HG02885 (cell line): ENCODE measurements around the gene LSP1.
"Not testable (repeated sequence)": the region's sequence is repeated elsewhere in the genome, so short reads cannot be mapped to it uniquely, and the experiment has no call there.

ENCODE experiments used
- ATAC-seq: cut with Tn5 transposase; IDR thresholded peaks from one replicate; pipeline ENCODE4 v1.9.1; 2021; ENCODE audit warnings: mild to moderate bottlenecking; ENCODE audit not compliant: unreplicated experiment, poor library complexity

Gene LSP1

GRCh38 chr11:1875093-1875850, 22.4 kb downstream of the LSP1 start:
- no peak for ATAC-seq

DNA sequence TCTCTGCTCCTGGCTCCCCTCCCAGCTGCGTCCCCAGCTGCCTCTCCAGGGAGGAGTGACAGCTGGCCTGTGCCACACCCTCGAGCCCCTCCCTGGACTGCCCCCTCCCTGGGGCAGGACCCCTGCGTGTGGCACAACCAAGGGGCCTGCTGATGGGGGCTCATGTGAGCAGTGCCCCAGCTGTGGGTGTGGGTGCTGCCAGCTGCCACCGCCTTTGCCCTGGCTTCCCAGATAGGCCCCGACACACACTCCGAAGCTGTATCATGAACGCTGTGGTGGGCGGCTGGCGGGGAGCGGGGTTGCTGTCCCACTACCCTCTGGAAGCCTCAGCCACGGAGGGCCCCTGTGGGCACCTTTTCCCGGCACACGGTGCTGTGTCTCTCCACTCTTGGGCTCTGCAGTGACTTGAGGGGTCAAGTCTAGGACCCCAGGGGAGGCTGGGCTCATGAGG, 23.0 kb downstream of the LSP1 start:
- not testable (repeated sequence) for ATAC-seq

DNA sequence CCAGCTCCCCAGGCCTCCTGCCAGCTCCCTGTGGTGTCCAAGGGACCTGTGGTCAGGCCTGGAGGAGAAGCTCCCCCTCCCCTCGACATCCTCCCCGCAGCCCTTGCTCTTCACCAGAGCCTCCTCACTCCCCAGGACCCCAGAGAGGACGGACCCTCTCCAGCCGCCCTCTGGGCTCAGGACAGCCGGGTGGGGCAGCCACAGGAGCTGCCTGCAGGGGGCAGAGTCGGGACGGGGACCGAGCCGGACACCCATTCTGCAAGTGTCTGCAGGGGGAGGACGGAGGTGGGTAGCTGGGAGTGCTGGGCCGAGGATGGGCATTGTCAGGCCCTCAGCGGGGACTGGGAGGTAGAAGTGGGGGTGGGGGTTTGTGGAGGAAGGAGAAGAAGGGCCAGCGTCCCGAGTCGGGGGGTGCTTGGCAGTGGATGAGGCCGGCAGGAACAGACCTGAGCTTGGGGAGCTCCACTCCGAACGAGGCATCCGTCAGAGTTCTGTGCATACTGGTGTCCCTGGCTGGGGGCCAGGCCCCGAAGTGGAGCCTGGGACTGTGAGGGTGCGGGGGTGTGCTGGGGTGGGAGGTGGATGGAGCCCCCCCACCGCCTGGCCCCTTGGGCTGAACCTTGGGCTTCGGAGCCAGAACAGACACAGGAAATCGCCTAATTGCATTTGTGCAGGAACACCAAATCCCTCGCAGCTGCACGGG, 23.6 kb downstream of the LSP1 start:
- no peak for ATAC-seq

DNA sequence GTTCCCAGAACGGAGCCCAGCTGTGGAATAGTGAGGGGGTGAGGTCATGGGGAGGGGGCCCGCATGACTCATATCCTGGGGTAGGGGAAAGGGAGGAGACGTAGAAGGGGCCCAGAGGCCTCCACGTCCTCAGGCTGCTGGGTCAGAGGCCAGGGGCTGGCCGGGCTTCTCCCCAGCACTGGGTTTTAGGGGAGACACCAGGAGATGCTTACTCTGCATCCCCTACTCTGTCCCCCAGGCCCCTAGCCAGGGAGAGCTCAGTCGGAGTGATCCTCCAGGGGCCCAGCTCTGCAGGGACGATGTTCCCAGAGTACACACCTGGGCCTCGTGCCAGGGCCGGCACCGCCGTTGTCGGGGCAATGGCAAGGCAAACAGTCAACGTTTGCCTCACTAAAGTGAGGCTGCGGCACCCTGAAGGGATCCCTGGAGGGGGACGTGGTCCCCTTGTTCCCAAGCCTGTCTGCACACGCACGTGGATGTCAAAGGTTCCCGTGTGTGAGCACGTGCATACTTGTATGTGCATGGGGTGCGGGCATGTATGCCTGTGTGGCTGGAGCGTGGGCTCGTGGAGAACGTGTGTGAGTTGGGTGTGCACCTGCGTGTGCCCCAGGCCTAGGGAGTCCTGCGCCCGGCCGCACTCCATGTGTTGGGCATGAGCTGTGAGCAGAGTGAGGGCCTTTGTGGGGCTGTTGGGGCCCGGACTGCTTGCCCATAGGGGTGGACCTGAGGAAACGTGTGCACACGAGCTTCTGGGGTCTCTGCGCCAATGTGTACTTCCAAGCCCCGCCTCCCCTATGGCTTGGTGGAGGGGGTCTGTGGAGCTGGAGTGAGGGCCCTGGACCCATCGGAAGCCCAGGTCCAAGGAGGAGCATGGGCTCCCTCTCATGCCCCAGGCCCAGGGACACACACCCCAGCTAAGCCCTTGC, 24.6 kb downstream of the LSP1 start:
- no peak for ATAC-seq

DNA sequence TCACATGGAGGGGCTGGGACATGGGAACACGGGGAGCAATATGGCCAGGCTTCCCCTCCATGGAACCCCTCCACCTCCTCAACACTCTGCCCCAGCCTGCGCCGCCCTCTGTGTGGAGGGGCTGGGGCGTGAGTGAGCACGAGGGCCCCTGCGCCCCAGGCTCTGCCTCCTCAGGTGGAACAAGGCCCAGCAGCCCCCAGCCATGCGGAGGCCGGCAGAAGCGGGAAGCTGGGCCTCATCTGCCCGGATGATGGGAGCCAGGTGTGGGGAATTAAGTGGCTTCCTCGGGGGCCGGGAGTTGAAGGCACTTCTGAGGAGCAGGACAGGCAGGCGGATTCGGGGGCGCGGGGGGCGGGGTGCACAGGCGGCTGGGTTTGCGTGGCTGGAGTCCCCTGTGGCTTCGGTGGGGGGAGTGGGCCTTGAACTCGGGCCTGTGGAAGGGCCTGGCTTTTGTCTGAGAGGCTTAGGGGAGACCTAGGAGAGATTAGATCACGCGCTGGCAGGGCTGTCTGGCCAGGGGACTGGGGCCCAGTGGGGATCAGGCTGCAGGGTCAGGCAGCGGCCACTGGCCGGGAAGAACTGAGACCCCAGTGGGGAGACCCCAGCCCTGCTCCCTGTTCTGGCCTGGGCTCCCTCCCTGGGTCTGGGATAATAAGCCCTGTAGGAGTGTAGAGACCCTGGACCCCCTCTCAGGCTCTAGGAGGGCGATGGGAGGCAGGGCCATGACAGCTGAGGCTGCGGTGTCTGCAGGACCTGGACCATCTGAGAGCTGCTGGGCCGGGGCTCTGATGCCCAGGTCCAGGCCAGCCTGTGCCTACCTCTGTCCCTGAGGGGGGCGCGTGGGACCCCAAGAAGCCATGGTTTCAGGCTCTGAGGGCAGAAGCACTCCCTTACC, 25.5 kb downstream of the LSP1 start:
- no peak for ATAC-seq

- no peak for ATAC-seq
Measured at GRCh38 chr11:1879342-1879940, 26.6 kb downstream of the LSP1 start.

DNA sequence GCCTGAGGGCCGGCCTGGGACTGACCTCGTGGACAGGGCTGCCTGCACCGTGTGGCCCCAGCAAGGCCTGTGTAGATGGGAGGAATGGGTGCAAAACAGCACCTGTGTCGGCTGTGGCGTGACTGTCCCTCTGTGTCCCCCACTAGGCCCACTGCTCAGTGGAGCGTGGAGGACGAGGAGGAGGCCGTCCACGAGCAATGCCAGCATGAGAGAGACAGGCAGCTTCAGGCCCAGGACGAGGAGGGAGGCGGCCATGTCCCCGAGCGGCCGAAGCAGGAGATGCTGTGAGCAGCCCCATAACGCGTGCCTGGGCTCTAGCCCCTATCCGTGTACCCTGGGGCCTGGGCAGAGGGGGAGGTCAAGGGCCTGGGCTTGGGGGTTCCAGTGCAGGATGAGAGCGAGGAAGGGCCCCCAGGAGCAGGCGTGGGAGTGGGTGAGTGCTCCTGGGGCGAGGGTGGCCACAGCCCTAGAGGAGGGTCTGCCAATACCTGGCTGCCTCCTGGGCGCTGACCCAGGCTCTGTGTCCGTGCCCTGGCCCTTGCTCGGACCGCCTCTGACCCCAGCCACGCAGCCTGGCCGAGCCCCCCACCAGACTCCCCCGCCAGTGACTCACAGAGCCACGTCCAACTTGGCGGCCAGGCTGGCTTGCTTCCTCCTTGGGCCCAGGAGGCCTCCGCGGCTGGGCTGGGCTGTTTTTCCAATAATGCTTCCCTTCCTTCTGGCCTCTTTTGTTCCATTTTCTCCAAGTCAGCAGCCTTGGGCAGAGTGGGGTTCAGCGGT, 27.2 kb downstream of the LSP1 start:
- ATAC-seq = no peak

DNA sequence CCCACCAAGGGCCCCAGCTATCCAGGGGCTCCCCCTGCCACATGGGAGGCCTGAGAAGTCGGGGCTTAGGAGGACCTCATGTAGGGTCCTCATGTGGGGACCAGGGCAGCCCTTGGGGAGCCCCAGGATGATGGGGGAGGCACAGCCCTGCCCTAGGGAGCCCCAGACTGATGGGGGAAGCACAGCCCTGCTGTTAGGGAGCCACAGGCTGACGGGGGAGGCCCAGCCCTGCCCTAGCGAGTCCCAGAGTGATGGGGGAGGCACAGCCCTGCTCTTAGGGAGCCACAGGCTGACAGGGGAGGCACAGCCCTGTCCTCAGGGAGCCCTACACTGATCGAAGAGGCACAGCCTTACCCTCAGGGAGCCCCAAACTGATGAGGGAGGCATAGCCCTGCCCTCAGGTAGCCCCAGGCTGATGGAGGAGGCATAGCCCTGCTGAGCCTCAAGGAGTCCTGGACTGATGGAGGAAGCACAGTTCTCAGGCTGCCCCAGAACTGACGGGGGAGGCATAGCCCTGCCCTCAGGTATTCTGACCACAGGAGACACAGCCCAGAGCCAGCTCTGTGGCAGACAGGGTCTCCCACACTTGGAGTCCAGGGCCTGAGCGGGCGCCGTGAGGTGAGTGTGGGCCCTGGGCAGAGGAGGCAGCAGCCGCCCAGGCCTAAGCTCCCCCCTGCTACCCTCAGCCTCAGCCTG, 28.0 kb downstream of the LSP1 start:
- no peak for ATAC-seq

- ATAC-seq = peak; percentile 9
Measured at GRCh38 chr11:1881442-1882264, 28.8 kb downstream of the LSP1 start.

- ATAC-seq = peak; percentile 66
Measured at GRCh38 chr11:1882265-1883238, 29.7 kb downstream of the LSP1 start.

- no peak for ATAC-seq
Measured at GRCh38 chr11:1883346-1884302, 30.7 kb downstream of the LSP1 start.

GRCh38 chr11:1884303-1884700, 31.4 kb downstream of the LSP1 start:
- no peak for ATAC-seq

GRCh38 chr11:1886551-1886950, 33.7 kb downstream of the LSP1 start:
- ATAC-seq = not testable (repeated sequence)

GRCh38 chr11:1887451-1888346, 34.8 kb downstream of the LSP1 start:
- no peak for ATAC-seq
